SU-DHL-6 (cell line): Measurements from ENCODE around the gene C19orf38.

Source experiments
- EZH2phosphoT487 ChIP-seq: fragments of 200-600 bp; sonication (generic), shearing (Covaris generic); conservative IDR thresholded peaks from 2 replicates; pipeline ENCODE4 v1.6.1; 2018; ENCODE audit warnings: mild to moderate bottlenecking, antibody characterized with exemption, low read length, moderate library complexity, mixed read lengths
- TF ChIP-seq, protein P1 (sequence below): fragments of 200-600 bp; sonication (generic); IDR thresholded peaks from one replicate; pipeline ENCODE4 v1.5.1; 2017; ENCODE audit warnings: antibody characterized with exemption, mild to moderate bottlenecking, low read length, moderate library complexity; ENCODE audit not compliant: insufficient read depth, poor library complexity, severe bottlenecking

DNA sequence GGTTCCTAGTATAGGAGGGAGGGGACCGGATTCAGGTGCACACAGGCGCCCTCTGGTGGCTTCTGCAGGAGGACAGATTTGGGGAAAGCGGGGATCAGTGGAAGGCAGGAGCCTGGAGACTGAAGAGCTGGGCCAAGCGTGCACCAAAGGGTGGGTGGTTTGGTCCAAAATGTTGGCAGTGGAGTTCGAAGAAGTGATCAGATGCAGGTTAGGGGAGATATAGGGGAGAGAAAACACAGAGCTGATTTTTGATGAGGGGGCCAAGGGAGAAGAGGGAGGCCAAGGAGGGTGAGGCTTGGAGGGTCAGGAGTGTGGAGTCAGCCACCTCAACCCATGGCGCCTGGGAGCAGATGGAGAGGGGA, 16.3 kb downstream of the C19orf38 start:
- TF ChIP-seq, protein P1, sequence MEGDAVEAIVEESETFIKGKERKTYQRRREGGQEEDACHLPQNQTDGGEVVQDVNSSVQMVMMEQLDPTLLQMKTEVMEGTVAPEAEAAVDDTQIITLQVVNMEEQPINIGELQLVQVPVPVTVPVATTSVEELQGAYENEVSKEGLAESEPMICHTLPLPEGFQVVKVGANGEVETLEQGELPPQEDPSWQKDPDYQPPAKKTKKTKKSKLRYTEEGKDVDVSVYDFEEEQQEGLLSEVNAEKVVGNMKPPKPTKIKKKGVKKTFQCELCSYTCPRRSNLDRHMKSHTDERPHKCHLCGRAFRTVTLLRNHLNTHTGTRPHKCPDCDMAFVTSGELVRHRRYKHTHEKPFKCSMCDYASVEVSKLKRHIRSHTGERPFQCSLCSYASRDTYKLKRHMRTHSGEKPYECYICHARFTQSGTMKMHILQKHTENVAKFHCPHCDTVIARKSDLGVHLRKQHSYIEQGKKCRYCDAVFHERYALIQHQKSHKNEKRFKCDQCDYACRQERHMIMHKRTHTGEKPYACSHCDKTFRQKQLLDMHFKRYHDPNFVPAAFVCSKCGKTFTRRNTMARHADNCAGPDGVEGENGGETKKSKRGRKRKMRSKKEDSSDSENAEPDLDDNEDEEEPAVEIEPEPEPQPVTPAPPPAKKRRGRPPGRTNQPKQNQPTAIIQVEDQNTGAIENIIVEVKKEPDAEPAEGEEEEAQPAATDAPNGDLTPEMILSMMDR: peak; percentile 96
- no peak for TF ChIP-seq EZH2phosphoT487
